ENCODE results near the gene CSNK2B.

The CSNK2B gene

DNA sequence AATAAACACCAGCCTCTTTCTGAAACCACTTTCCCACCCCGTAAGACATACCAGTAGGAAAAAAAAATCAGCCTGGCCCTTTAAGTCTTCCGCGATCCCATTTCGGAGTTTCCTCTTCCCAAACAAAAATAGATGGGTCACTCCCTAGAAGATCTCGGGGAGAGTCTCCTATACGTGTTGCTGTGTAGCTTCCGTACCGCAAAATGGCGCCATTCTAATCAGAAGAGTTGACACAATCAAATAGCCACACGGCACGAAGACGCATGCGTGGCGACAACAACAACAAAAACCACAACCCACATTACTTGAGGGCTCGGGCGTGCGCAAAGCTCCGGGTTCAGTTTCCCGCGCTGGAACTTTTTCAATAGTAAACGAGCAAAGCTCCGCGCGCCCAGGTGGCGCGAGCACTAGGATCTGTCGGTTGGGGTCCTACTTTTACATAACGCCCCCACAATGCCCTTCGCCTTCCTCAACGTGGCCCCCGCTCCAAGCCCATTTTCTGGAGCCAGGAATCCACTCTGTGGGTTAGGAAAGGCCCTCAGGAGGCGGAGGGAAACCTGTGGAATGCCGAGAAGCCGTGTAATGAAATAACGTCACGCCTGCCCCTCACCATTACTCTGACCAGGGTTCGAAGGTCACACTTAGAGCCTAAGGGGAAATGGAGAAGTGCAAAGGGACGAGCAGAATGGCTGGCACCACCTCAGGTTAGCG lies 935 bp upstream of the CSNK2B start, which contains the start of gene GPANK1 (continued):
- TF ChIP-seq, protein P1, sequence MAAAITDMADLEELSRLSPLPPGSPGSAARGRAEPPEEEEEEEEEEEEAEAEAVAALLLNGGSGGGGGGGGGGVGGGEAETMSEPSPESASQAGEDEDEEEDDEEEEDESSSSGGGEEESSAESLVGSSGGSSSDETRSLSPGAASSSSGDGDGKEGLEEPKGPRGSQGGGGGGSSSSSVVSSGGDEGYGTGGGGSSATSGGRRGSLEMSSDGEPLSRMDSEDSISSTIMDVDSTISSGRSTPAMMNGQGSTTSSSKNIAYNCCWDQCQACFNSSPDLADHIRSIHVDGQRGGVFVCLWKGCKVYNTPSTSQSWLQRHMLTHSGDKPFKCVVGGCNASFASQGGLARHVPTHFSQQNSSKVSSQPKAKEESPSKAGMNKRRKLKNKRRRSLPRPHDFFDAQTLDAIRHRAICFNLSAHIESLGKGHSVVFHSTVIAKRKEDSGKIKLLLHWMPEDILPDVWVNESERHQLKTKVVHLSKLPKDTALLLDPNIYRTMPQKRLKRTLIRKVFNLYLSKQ (tag by site-specific recombination; IDR thresholded peaks at IDR 0.05; ENCODE audit: borderline replicate concordance) = no peak
- TF ChIP-seq ZNF350 (tag by site-specific recombination; IDR thresholded peaks at IDR 0.05) (no peak), BCL6B (tag by site-specific recombination; IDR thresholded peaks at IDR 0.05) (no peak), ZNF26 (tag by site-specific recombination; IDR thresholded peaks at IDR 0.05) (no peak), OSR2 (tag by site-specific recombination; IDR thresholded peaks at IDR 0.05) (no peak), ZNF133 (tag by site-specific recombination; IDR thresholded peaks at IDR 0.05) (no peak), ZNF184 (tag by site-specific recombination; IDR thresholded peaks at IDR 0.05) (no peak), ZNF19 (tag by site-specific recombination; IDR thresholded peaks at IDR 0.05; ENCODE audit: low read depth) (no peak), ZNF692 (tag by site-specific recombination; IDR thresholded peaks at IDR 0.05) (peak; percentile 56; the same call in 1 of the 2 replicates), ZNF174 (tag by site-specific recombination; IDR thresholded peaks at IDR 0.05) (no peak), ZSCAN23 (tag by site-specific recombination; IDR thresholded peaks at IDR 0.05) (no peak), ZNF510 (tag by site-specific recombination; IDR thresholded peaks at IDR 0.05; ENCODE audit: insufficient replicate concordance) (no peak), ZNF10 (tag by site-specific recombination; IDR thresholded peaks at IDR 0.05) (no peak; the same call in 1 of the 2 replicates)

GRCh38 chr6:31666337-31666965 lies 571 bp downstream of the CSNK2B start:
- Histone ChIP-seq H3K9me3 (ENCODE audit: control insufficient read depth, insufficient read depth, low read depth, low read length) (no peaks in the 10 kb centered on the region), H3K4me3 (ENCODE audit: low read depth, low read length) (peak overlapping the region; percentile 92), H3K27ac (ENCODE audit: extremely low read depth, low read depth, low read length) (peak overlapping the region; percentile 73), H3K4me1 (ENCODE audit: control insufficient read depth, insufficient read depth, low read length) (0 out of 2 replicates have a peak, but pooled peaks cover 4% of the 10 kb centered on the region), H3K36me3 (ENCODE audit: control insufficient read depth in 2 of 2, insufficient read depth in 1 of 2, low read length in 2 of 2) (peaks cover 35 to 71% of the 10 kb centered on the region in 2 experiments)
- TF ChIP-seq ZNF311 (tag by site-specific recombination; IDR thresholded peaks at IDR 0.05; ENCODE audit: borderline replicate concordance) (no peak), ZNF155 (tag by site-specific recombination; IDR thresholded peaks at IDR 0.05) (no peak), EGR2 (tag by site-specific recombination; IDR thresholded peaks at IDR 0.05; ENCODE audit: low read depth) (0 out of 2 replicates have a peak, but pooled peaks have one; percentile 4), GLIS2 (tag by site-specific recombination; IDR thresholded peaks at IDR 0.05) (0 out of 2 replicates have a peak, but pooled peaks have one; percentile 10), ZBTB48 (tag by site-specific recombination; IDR thresholded peaks at IDR 0.05) (peak; percentile 36), ZNF121 (tag by site-specific recombination; IDR thresholded peaks at IDR 0.05) (no peak)
- TF ChIP-seq, protein P2, sequence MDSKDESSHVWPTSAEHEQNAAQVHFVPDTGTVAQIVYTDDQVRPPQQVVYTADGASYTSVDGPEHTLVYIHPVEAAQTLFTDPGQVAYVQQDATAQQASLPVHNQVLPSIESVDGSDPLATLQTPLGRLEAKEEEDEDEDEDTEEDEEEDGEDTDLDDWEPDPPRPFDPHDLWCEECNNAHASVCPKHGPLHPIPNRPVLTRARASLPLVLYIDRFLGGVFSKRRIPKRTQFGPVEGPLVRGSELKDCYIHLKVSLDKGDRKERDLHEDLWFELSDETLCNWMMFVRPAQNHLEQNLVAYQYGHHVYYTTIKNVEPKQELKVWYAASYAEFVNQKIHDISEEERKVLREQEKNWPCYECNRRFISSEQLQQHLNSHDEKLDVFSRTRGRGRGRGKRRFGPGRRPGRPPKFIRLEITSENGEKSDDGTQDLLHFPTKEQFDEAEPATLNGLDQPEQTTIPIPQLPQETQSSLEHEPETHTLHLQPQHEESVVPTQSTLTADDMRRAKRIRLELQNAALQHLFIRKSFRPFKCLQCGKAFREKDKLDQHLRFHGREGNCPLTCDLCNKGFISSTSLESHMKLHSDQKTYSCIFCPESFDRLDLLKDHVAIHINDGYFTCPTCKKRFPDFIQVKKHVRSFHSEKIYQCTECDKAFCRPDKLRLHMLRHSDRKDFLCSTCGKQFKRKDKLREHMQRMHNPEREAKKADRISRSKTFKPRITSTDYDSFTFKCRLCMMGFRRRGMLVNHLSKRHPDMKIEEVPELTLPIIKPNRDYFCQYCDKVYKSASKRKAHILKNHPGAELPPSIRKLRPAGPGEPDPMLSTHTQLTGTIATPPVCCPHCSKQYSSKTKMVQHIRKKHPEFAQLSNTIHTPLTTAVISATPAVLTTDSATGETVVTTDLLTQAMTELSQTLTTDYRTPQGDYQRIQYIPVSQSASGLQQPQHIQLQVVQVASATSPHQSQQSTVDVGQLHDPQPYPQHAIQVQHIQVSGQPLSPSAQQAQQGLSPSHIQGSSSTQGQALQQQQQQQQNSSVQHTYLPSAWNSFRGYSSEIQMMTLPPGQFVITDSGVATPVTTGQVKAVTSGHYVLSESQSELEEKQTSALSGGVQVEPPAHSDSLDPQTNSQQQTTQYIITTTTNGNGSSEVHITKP (tag by site-specific recombination; IDR thresholded peaks at IDR 0.05) = peak; percentile 86
- CTCF ChIA-PET = interaction anchor here (0.6 to 1.3 kb wide), 6 partner anchors 12 to 82 kb away, joined by 3 to 5 read pairs (median 4); partner anchors contain the start of gene LY6G5C
- POLR2A ChIA-PET = interaction anchor here (0.6 to 7.4 kb wide), 6 partner anchors 9 to 168 kb away, joined by 3 to 180 read pairs (median 5); partner anchors contain the start of genes ABHD16A, APOM, BAG6 and HSPA1B
